HepG2 (cell line): ENCODE data around the gene BAIAP2L2. TPM values are rescaled to one million over a fixed set of nuclear protein-coding genes. Genes with fewer than 3 reads are reported as not detected.

Source experiments
- ATAC-seq: fragments of 200-7000 bp; cut with Tn5 transposase; 3 replicates; pipeline ENCODE4 v1.9.1; 2020; ENCODE audit warnings: mild to moderate bottlenecking, moderate library complexity
- BruUV-seq: library from RNA; stranded (reverse); fragments of 400-500 nt; replicated peaks from 2 replicates; lab custom pipeline; 2021; lab: Mats Ljungman, UMichigan
- CTCF ChIA-PET: fragments of 300-600 bp; formaldehyde crosslinking; extraction: SDS; loops from one replicate; lab custom pipeline; 2021; ENCODE audit warnings: low total read pairs, inconsistent platforms, low intra/inter-chr PET ratio; lab: Yijun Ruan, JAX
- POLR2A ChIA-PET: fragments of 350-600 bp; sonication (Branson Sonifier 250); formaldehyde crosslinking; loops from one replicate; lab custom pipeline; 2020; ENCODE audit warnings: antibody characterized with exemption, inconsistent platforms; lab: Yijun Ruan, JAX
- DNase-seq: peaks from one replicate; pipeline ENCODE4 v3.0.0-alpha.2; 2015; ENCODE audit warnings: low spot score
- FAIRE-seq: peaks from 3 replicates; lab custom pipeline; 2011; peaks lifted over from hg19 to GRCh38; lab: Jason Lieb, UNC
- H2AFZ ChIP-seq: one replicate; pipeline ENCODE4 v1.6.1; 2011; ENCODE audit warnings: low read length, inconsistent platforms
- H3K27ac ChIP-seq: fragments of 300-600 bp; 3 replicates; pipeline ENCODE4 v1.8.0; 2011; ENCODE audit warnings: mixed run types, mild to moderate bottlenecking, mixed read lengths, low read length, inconsistent platforms; ENCODE audit not compliant: insufficient read depth; ENCODE audit errors: extremely low read length
- H3K27me3 ChIP-seq, 2 experiments: fragments of 200-600 bp in 1 of 2; 2 replicates in 1 of 2; 3 replicates in 1 of 2; pipeline versions ENCODE4 v1.6.0 to v1.8.0; 2011; ENCODE audit warnings: low read length in 2 of 2, mild to moderate bottlenecking in 2 of 2, moderate library complexity in 2 of 2, inconsistent platforms in 1 of 2; ENCODE audit not compliant: insufficient read depth in 2 of 2, control insufficient read depth in 1 of 2
- H3K36me3 ChIP-seq, 2 experiments: fragments of 200-600 bp in 1 of 2; replicated peaks in 1 of 2; 2 replicates in 1 of 2; 3 replicates in 1 of 2; pipeline versions ENCODE4 v1.5.1 to v1.8.0; 2011; ENCODE audit warnings: low read length in 2 of 2, inconsistent platforms in 1 of 2; ENCODE audit not compliant: insufficient read depth in 2 of 2, control insufficient read depth in 1 of 2
- H3K4me1 ChIP-seq: 2 replicates; pipeline ENCODE4 v1.5.1; 2012; ENCODE audit warnings: low read length, inconsistent platforms; ENCODE audit not compliant: insufficient read depth
- H3K4me2 ChIP-seq: 2 replicates; pipeline ENCODE4 v1.6.0; 2011; ENCODE audit warnings: low read depth, low read length, inconsistent platforms
- H3K4me3 ChIP-seq, 3 experiments: fragments of 200-600 bp in 1 of 3; sonication (generic), shearing (Covaris generic) in 1 of 3; replicated peaks in 1 of 3; 2 replicates each; pipeline ENCODE4 v1.5.1; 2011 to 2016; ENCODE audit warnings: low read length in 3 of 3, inconsistent platforms in 2 of 3, low read depth in 2 of 3, mild to moderate bottlenecking in 2 of 3, control low read depth in 1 of 3, mixed read lengths in 1 of 3; ENCODE audit not compliant: insufficient read depth in 1 of 3
- H3K79me2 ChIP-seq: one replicate; pipeline ENCODE4 v1.6.1; 2011; ENCODE audit warnings: low read length, inconsistent platforms; ENCODE audit not compliant: insufficient read depth
- H3K9ac ChIP-seq: 2 replicates; pipeline ENCODE4 v1.6.0; 2011; ENCODE audit warnings: mild to moderate bottlenecking, low read depth, low read length, inconsistent platforms; ENCODE audit not compliant: insufficient read depth
- H3K9me3 ChIP-seq: 2 replicates; pipeline ENCODE4 v1.5.1; 2012; ENCODE audit warnings: mild to moderate bottlenecking, low read length
- H4K20me1 ChIP-seq: 2 replicates; pipeline ENCODE4 v1.6.0; 2011; ENCODE audit warnings: inconsistent platforms, mild to moderate bottlenecking, low read length, moderate library complexity; ENCODE audit not compliant: insufficient read depth
- ESRRA ChIP-seq: sonication (generic); formaldehyde crosslinking; IDR thresholded peaks from 2 replicates; pipeline ENCODE4 v1.5.1; 2020; ENCODE audit warnings: mild to moderate bottlenecking, low read depth, missing genetic modification reagents
- GTF3A ChIP-seq: sonication (generic); formaldehyde crosslinking; conservative IDR thresholded peaks from 2 replicates; pipeline ENCODE4 v1.4.0; 2020; ENCODE audit warnings: mild to moderate bottlenecking, missing genetic modification reagents
- NR0B2 ChIP-seq: sonication (generic); formaldehyde crosslinking; IDR thresholded peaks from 2 replicates; pipeline ENCODE4 v1.4.0; 2020; ENCODE audit warnings: mild to moderate bottlenecking, missing genetic modification reagents
- SP1 ChIP-seq, 2 experiments: fragments of 450-650 bp in 1 of 2; sonication (generic) in 1 of 2; formaldehyde crosslinking in 1 of 2; IDR thresholded peaks; 2 replicates each; pipeline versions ENCODE4 v1.4.0 to v1.6.1; 2016 to 2020; ENCODE audit warnings: missing genetic modification reagents in 1 of 2
- SP2 ChIP-seq: sonication (generic); formaldehyde crosslinking; IDR thresholded peaks from 2 replicates; pipeline ENCODE4 v1.5.1; 2020; ENCODE audit warnings: mild to moderate bottlenecking, missing genetic modification reagents
- TBX2 ChIP-seq: sonication (generic); formaldehyde crosslinking; IDR thresholded peaks from 2 replicates; pipeline ENCODE4 v1.5.0; 2020; ENCODE audit warnings: missing genetic modification reagents, mild to moderate bottlenecking, borderline replicate concordance
- ZNF703 ChIP-seq: sonication (generic); formaldehyde crosslinking; IDR thresholded peaks from 2 replicates; pipeline ENCODE4 v1.5.1; 2020; ENCODE audit warnings: missing genetic modification reagents, mild to moderate bottlenecking, moderate library complexity, borderline replicate concordance
- WGBS: methylation state at CpG from one replicate; pipeline ENCODE4 v1.1.6; 2017; ENCODE audit warnings: low lambda C conversion rate; 5-methylcytosine and 5-hydroxymethylcytosine counted together
- in situ Hi-C: cut with HindIII; loops from 2 replicates; pipeline ENCODE4 v1.10.0; 2017; ENCODE audit warnings: low pct_unique_long_range_greater_than_20kb; ENCODE audit not compliant: extremely low pct_ligation_motif_present
- intact Hi-C: fragments of 100-400 bp; cut with micrococcal nuclease; formaldehyde crosslinking; loops from one replicate; pipeline ENCODE4 v1.10.0; 2022; ENCODE audit not compliant: unreplicated experiment
- polyA plus RNA-seq, 8 experiments: library from polyadenylated mRNA; depleted of rRNA in 3 of 8; stranded (reverse) in 7 of 8; unstranded in 1 of 8; fragments of >200 nt; fragmentation: Illumina TruSeq in 4 of 8; extraction: Trizol in 4 of 8; gene quantifications; 2 replicates each; pipeline versions ENCODE4 v1.2.1 to v1.2.3, GENCODE V29; 2011 to 2016; ENCODE audit warnings: low read depth in 4 of 8, missing spikeins in 1 of 8, mixed read lengths in 1 of 8; ENCODE audit not compliant: insufficient read depth in 1 of 8
- total RNA-seq, 5 experiments: library from RNA; depleted of rRNA; stranded (reverse); fragments of >200 nt; fragmentation: Illumina TruSeq; extraction: Trizol; gene quantifications; 2 replicates each; pipeline ENCODE4 v1.2.3, GENCODE V29; 2016; ENCODE audit warnings: low read depth in 1 of 5
- TF ChIP-seq, protein P1 (sequence below): sonication (generic); formaldehyde crosslinking; IDR thresholded peaks from 2 replicates; pipeline ENCODE4 v1.5.1; 2020; ENCODE audit warnings: missing genetic modification reagents, mild to moderate bottlenecking, borderline replicate concordance
- TF ChIP-seq, protein P2 (sequence below): sonication (generic); formaldehyde crosslinking; IDR thresholded peaks from 2 replicates; pipeline ENCODE4 v1.4.0; 2020; ENCODE audit warnings: missing genetic modification reagents, mild to moderate bottlenecking, borderline replicate concordance

BAIAP2L2 gene
- total and polyA plus RNA-seq, 2 of the 13 experiments (the other 11 are each of a cell fraction or from before 2014, with no cell fraction given), result 4.4 to 7.5 TPM

DNA sequence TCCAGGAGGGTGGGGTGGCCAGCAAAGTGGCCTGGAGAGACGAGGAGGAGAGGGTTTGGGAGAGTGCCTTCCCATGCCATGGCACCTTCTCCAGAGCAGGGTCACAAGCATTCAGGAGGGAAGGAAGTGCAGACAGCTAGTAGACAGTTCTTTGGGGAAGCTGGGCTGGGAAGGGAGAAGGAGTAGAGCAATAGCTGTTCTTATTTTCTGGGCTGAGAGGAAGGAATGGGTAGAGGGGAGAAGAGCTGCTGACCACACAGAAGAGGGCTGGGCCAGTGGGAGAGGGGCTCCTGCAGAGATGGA, 68.0 kb downstream of the BAIAP2L2 start:
- H2AFZ ChIP-seq, result no peak overlapping the region
- DNase-seq (no peak), ATAC-seq (no peak), FAIRE-seq (no peak)
- no peak overlapping the region for H3K27ac ChIP-seq
- no peaks in the 10 kb centered on the region for H3K36me3 ChIP-seq
- no peak overlapping the region for H3K4me2 ChIP-seq
- H3K4me1 ChIP-seq, result peaks cover 22% of the 10 kb centered on the region
- WGBS, result 0% methylated on average over 1 of the region's 1 CpG
- ChIA-PET CTCF (no interaction called here), POLR2A (no interaction called here)
- intact Hi-C loops, result no loop called here
- BruUV-seq, result no TSS peak
- H3K79me2 ChIP-seq, result no peaks in the 10 kb centered on the region
- in situ Hi-C loops, result no loop called here
- no peak for TF ChIP-seq TBX2
- no peak for TF ChIP-seq GTF3A (CRISPR knock-in tag)
- TF ChIP-seq ZNF703 (CRISPR knock-in tag), result no peak
- no peak for TF ChIP-seq ESRRA (CRISPR knock-in tag)
- TF ChIP-seq NR0B2, result no peak
- TF ChIP-seq, protein P1, sequence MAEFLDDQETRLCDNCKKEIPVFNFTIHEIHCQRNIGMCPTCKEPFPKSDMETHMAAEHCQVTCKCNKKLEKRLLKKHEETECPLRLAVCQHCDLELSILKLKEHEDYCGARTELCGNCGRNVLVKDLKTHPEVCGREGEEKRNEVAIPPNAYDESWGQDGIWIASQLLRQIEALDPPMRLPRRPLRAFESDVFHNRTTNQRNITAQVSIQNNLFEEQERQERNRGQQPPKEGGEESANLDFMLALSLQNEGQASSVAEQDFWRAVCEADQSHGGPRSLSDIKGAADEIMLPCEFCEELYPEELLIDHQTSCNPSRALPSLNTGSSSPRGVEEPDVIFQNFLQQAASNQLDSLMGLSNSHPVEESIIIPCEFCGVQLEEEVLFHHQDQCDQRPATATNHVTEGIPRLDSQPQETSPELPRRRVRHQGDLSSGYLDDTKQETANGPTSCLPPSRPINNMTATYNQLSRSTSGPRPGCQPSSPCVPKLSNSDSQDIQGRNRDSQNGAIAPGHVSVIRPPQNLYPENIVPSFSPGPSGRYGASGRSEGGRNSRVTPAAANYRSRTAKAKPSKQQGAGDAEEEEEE (CRISPR knock-in tag), result no peak
- no peak for TF ChIP-seq SP1 (IDR thresholded peaks at IDR 0.05)
- no peak for TF ChIP-seq SP1 (CRISPR knock-in tag; IDR thresholded peaks at IDR 0.05)
- TF ChIP-seq, protein P2, sequence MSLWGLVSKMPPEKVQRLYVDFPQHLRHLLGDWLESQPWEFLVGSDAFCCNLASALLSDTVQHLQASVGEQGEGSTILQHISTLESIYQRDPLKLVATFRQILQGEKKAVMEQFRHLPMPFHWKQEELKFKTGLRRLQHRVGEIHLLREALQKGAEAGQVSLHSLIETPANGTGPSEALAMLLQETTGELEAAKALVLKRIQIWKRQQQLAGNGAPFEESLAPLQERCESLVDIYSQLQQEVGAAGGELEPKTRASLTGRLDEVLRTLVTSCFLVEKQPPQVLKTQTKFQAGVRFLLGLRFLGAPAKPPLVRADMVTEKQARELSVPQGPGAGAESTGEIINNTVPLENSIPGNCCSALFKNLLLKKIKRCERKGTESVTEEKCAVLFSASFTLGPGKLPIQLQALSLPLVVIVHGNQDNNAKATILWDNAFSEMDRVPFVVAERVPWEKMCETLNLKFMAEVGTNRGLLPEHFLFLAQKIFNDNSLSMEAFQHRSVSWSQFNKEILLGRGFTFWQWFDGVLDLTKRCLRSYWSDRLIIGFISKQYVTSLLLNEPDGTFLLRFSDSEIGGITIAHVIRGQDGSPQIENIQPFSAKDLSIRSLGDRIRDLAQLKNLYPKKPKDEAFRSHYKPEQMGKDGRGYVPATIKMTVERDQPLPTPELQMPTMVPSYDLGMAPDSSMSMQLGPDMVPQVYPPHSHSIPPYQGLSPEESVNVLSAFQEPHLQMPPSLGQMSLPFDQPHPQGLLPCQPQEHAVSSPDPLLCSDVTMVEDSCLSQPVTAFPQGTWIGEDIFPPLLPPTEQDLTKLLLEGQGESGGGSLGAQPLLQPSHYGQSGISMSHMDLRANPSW (CRISPR knock-in tag), result no peak
- TF ChIP-seq SP2 (CRISPR knock-in tag), result no peak
- no peak overlapping the region for H3K9ac ChIP-seq
- no peaks in the 10 kb centered on the region for H4K20me1 ChIP-seq
- H3K9me3 ChIP-seq, result no peaks in the 10 kb centered on the region
- no peak overlapping the region for H3K4me3 ChIP-seq
- H3K27me3 ChIP-seq, result peaks cover 1 to 34% of the 10 kb centered on the region in 2 experiments; a peak in 4 of 5 replicates
